Measurements from ENCODE around the gene GOLGA6D.
"Not testable (repeated sequence)": the region's sequence is repeated elsewhere in the genome, so short reads cannot be mapped to it uniquely, and the experiment has no call there.

The GOLGA6D gene

GRCh38 chr15:75237316-75237982, 45.2 kb upstream of the GOLGA6D start:
- no peak for TF ChIP-seq POLR2AphosphoS5 (IDR thresholded peaks at IDR 0.05; ENCODE audit: low read depth)
- no peak for TF ChIP-seq SPI1 (IDR thresholded peaks at IDR 0.05; ENCODE audit: borderline replicate concordance, low read depth)
- no peak for TF ChIP-seq GABPA (IDR thresholded peaks at IDR 0.05; ENCODE audit: low read depth)
- no peak for TF ChIP-seq CTCF (IDR thresholded peaks at IDR 0.05; ENCODE audit: insufficient read depth, low read length)
- no peak for TF ChIP-seq REST (IDR thresholded peaks at IDR 0.05; ENCODE audit: insufficient replicate concordance, low read depth)
- no peak for DNase-seq (ENCODE audit: low read depth in 1 of 2, low spot score in 1 of 2)
- no peak overlapping the region for H3K27ac ChIP-seq (replicated peaks)

GRCh38 chr15:75238150-75238549, 44.5 kb upstream of the GOLGA6D start:
- Histone ChIP-seq H3K27me3 (ENCODE audit: insufficient read depth, poor library complexity, severe bottlenecking) (no peaks in the 10 kb centered on the region), H3K4me3 (replicated peaks; ENCODE audit: insufficient read depth, low read length) (no peak overlapping the region), H3K27ac (replicated peaks) (no peak overlapping the region)
- TF ChIP-seq SPI1 (IDR thresholded peaks at IDR 0.05; ENCODE audit: borderline replicate concordance, low read depth) (no peak), POLR2AphosphoS5 (IDR thresholded peaks at IDR 0.05; ENCODE audit: low read depth) (no peak), REST (IDR thresholded peaks at IDR 0.05; ENCODE audit: insufficient replicate concordance, low read depth) (no peak), CTCF (IDR thresholded peaks at IDR 0.05; ENCODE audit: insufficient read depth, low read length) (no peak), GABPA (IDR thresholded peaks at IDR 0.05; ENCODE audit: low read depth) (no peak)
- no peak for DNase-seq (ENCODE audit: low read depth in 1 of 2, low spot score in 1 of 2)

More at GRCh38 chr15:75237316-75237982, 45.2 kb upstream of the GOLGA6D start:
- Histone ChIP-seq H3K27me3 (ENCODE audit: insufficient read depth, poor library complexity, severe bottlenecking) (no peaks in the 10 kb centered on the region), H3K4me3 (replicated peaks; ENCODE audit: insufficient read depth, low read length) (no peak overlapping the region)

GRCh38 chr15:75245741-75246140, 36.9 kb upstream of the GOLGA6D start:
- not testable (repeated sequence) for H3K4me3 ChIP-seq (replicated peaks; ENCODE audit: insufficient read depth, low read length); H3K27me3 ChIP-seq (ENCODE audit: insufficient read depth, poor library complexity, severe bottlenecking); H3K27ac ChIP-seq (replicated peaks); DNase-seq (ENCODE audit: low read depth in 1 of 2, low spot score in 1 of 2)

GRCh38 chr15:75248991-75249390, 33.6 kb upstream of the GOLGA6D start:
- not testable (repeated sequence) for DNase-seq (ENCODE audit: low read depth in 1 of 2, low spot score in 1 of 2); H3K27ac ChIP-seq (replicated peaks); H3K27me3 ChIP-seq (ENCODE audit: insufficient read depth, poor library complexity, severe bottlenecking); H3K4me3 ChIP-seq (replicated peaks; ENCODE audit: insufficient read depth, low read length)

- TF ChIP-seq CTCF (IDR thresholded peaks at IDR 0.05; ENCODE audit: insufficient read depth, low read length): no peak
- TF ChIP-seq SPI1 (IDR thresholded peaks at IDR 0.05; ENCODE audit: borderline replicate concordance, low read depth): no peak
- TF ChIP-seq POLR2AphosphoS5 (IDR thresholded peaks at IDR 0.05; ENCODE audit: low read depth): no peak
- no peak for TF ChIP-seq GABPA (IDR thresholded peaks at IDR 0.05; ENCODE audit: low read depth)
- TF ChIP-seq REST (IDR thresholded peaks at IDR 0.05; ENCODE audit: insufficient replicate concordance, low read depth): no peak
- H3K4me3 ChIP-seq (replicated peaks; ENCODE audit: insufficient read depth, low read length): no peak overlapping the region
- peaks cover 6% of the 10 kb centered on the region for H3K27me3 ChIP-seq (ENCODE audit: insufficient read depth, poor library complexity, severe bottlenecking)
- no peak overlapping the region for H3K27ac ChIP-seq (replicated peaks)
- no peak for DNase-seq (ENCODE audit: low read depth in 1 of 2, low spot score in 1 of 2)
Measured at GRCh38 chr15:75249726-75250125, 32.9 kb upstream of the GOLGA6D start.

GRCh38 chr15:75251343-75251742, 31.3 kb upstream of the GOLGA6D start:
- H3K4me3 ChIP-seq (replicated peaks; ENCODE audit: insufficient read depth, low read length); H3K27ac ChIP-seq (replicated peaks); H3K27me3 ChIP-seq (ENCODE audit: insufficient read depth, poor library complexity, severe bottlenecking); DNase-seq (ENCODE audit: low read depth in 1 of 2, low spot score in 1 of 2): not testable (repeated sequence)
